ENCODE results near the gene DAO. TPM values are rescaled to one million over a fixed set of nuclear protein-coding genes. Genes with fewer than 3 reads are reported as not detected.

The DAO gene
- total RNA-seq, 1 experiment from 2014 or later: not detected

DNA sequence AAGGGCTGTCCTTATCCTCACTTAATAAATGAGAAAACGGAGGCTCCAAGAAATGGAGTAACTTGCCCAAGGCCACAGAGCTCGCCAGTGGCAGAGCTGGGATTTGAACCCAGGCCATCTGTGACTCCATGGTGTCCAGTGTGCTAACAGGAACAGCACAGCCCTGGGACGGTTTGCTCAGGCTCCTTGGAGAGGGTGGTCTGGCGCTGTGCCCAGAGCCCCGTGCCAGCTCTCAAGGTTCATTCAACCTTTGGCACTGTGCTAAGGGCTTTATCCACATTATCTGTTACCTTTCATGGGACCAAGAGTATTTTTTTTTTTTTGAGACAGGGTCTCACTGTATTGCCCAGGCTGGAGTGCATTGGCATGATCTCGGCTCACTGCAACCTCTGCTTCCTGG is 8.1 kb downstream of the DAO start:
- peaks cover 8% of the 10 kb centered on the region in 2 experiments for H3K4me1 Mint-ChIP-seq
- H4K91ac ChIP-seq (ENCODE audit: insufficient read length, low read depth, low read length): no peak overlapping the region
- H3K4me1 ChIP-seq (ENCODE audit: insufficient read depth, low read length): no peaks in the 10 kb centered on the region
- H3K9me3 ChIP-seq (ENCODE audit: control insufficient read depth, low read depth, low read length): no peaks in the 10 kb centered on the region
- no peak overlapping the region for H3K27ac Mint-ChIP-seq
- H3K79me2 ChIP-seq (ENCODE audit: insufficient read depth, low read length): no peaks in the 10 kb centered on the region
- H3K27me3 ChIP-seq (ENCODE audit: insufficient read depth, low read length): no peaks in the 10 kb centered on the region
- no peak overlapping the region for H2AK5ac ChIP-seq (ENCODE audit: insufficient read length, low read length)
- no peak overlapping the region for H3K4me2 ChIP-seq (ENCODE audit: insufficient read depth, insufficient read length, low read length)
- no peak overlapping the region for H2BK5ac ChIP-seq (ENCODE audit: insufficient read length, low read length)
- no peak overlapping the region for H3K56ac ChIP-seq (ENCODE audit: insufficient read length, low read depth, low read length)
- H2BK12ac ChIP-seq (ENCODE audit: insufficient read length, low read depth, low read length): no peak overlapping the region
- no peak overlapping the region for H2BK15ac ChIP-seq (ENCODE audit: low read depth, low read length)
- H4K5ac ChIP-seq (ENCODE audit: insufficient read length, low read depth, low read length): no peak overlapping the region
- H3K14ac ChIP-seq (ENCODE audit: insufficient read depth, low read length): no peak overlapping the region
- no peaks in the 10 kb centered on the region for H3K79me1 ChIP-seq (ENCODE audit: insufficient read depth, low read depth, low read length, poor library complexity, severe bottlenecking)
- H2BK20ac ChIP-seq (ENCODE audit: low read depth, low read length, poor library complexity, severe bottlenecking): no peak overlapping the region
- H4K20me1 ChIP-seq (ENCODE audit: control insufficient read depth, insufficient read depth, insufficient read length): no peaks in the 10 kb centered on the region
- peaks cover 9 to 11% of the 10 kb centered on the region in 2 experiments; a peak in 4 of 5 replicates for H3K9me3 Mint-ChIP-seq
- no peak overlapping the region for H3K27ac ChIP-seq (ENCODE audit: insufficient read length, low read depth, low read length)
- H3K9ac ChIP-seq (ENCODE audit: extremely low read depth, insufficient read length, low read length): no peak overlapping the region
- H3K27me3 Mint-ChIP-seq (ENCODE audit: low read depth): peaks cover 2% of the 10 kb centered on the region; the same call in 1 of the 2 replicates
- H2BK120ac ChIP-seq (ENCODE audit: low read depth, low read length, poor library complexity, severe bottlenecking): no peak overlapping the region
- no peak overlapping the region for H3K18ac ChIP-seq (ENCODE audit: insufficient read length, low read depth, low read length)
- DNase-seq: no peak
- peaks cover 0 to 4% (median 0%) of the 10 kb centered on the region in 3 experiments; a peak in 2 of 7 replicates for H3K36me3 Mint-ChIP-seq (ENCODE audit: insufficient read depth in 1 of 3, low read depth in 3 of 3)
- H3K4me3 Mint-ChIP-seq: no peak overlapping the region
- no peaks in the 10 kb centered on the region for H3K23me2 ChIP-seq (ENCODE audit: insufficient read length, low read depth, low read length, poor library complexity, severe bottlenecking)
- no peak overlapping the region for H4K8ac ChIP-seq (replicated peaks; ENCODE audit: insufficient read length, low read depth, low read length)
- no peak overlapping the region for H3K23ac ChIP-seq (ENCODE audit: insufficient read length, low read depth, low read length)
- no peak overlapping the region for H3T11ph ChIP-seq (ENCODE audit: low read length)
- TF ChIP-seq, protein P1, sequence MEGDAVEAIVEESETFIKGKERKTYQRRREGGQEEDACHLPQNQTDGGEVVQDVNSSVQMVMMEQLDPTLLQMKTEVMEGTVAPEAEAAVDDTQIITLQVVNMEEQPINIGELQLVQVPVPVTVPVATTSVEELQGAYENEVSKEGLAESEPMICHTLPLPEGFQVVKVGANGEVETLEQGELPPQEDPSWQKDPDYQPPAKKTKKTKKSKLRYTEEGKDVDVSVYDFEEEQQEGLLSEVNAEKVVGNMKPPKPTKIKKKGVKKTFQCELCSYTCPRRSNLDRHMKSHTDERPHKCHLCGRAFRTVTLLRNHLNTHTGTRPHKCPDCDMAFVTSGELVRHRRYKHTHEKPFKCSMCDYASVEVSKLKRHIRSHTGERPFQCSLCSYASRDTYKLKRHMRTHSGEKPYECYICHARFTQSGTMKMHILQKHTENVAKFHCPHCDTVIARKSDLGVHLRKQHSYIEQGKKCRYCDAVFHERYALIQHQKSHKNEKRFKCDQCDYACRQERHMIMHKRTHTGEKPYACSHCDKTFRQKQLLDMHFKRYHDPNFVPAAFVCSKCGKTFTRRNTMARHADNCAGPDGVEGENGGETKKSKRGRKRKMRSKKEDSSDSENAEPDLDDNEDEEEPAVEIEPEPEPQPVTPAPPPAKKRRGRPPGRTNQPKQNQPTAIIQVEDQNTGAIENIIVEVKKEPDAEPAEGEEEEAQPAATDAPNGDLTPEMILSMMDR (conservative IDR thresholded peaks at IDR 0.05): no peak
- no CpG with 5 or more reads among the region's 6 CpGs for WGBS (ENCODE audit: extremely low coverage, insufficient read length, low lambda C conversion rate)
- H2AFZ ChIP-seq (ENCODE audit: low read length): no peak overlapping the region
- H3K4ac ChIP-seq (ENCODE audit: low read depth, low read length): no peak overlapping the region

Measured in H9 (cell line).